Mucosa of descending colon (tissue), 3 donors: ENCODE results near the gene SNX19. TPM values are rescaled to one million over a fixed set of nuclear protein-coding genes. Genes with fewer than 3 reads are reported as not detected.
A peak's percentile ranks its signal among the peaks of the same experiment; 100 is the strongest.

ENCODE experiments used
- ATAC-seq: fragments of 200-7000 bp; cut with Tn5 transposase; one replicate; pipeline ENCODE4 v1.9.1; 2020; ENCODE audit warnings: mild to moderate bottlenecking, moderate library complexity
- DNase-seq, 3 donors: peaks; one replicate each; pipeline ENCODE4 v3.0.0-alpha.2; 2020
- H3K36me3 ChIP-seq: fragments of 200-600 bp; one replicate; pipeline ENCODE4 v1.8.0; 2021; ENCODE audit warnings: low read depth, mild to moderate bottlenecking
- H3K4me1 ChIP-seq: fragments of 200-600 bp; one replicate; pipeline ENCODE4 v1.8.0; 2021; ENCODE audit warnings: low read depth, mild to moderate bottlenecking
- H3K4me3 ChIP-seq: fragments of 200-600 bp; one replicate; pipeline ENCODE4 v1.8.0; 2021; ENCODE audit warnings: mild to moderate bottlenecking
- H3K9me3 ChIP-seq: fragments of 200-600 bp; one replicate; pipeline ENCODE4 v1.8.0; 2021; ENCODE audit warnings: mild to moderate bottlenecking
- intact Hi-C, 2 donors: fragments of 100-400 bp; cut with DNase I in 1 of 2; cut with micrococcal nuclease in 1 of 2; formaldehyde crosslinking; loops; one replicate each; pipeline versions ENCODE4 v1.11.0 to v1.11.1; 2022; cut with DNase I, micrococcal nuclease
- total RNA-seq, 3 donors: library from RNA; stranded (reverse); fragmentation: NEBNext Ultra II Directional in 2 of 3; extraction: Animal tissue kit (Norgen Biotek cat#: 25700) in 2 of 3; gene quantifications; one replicate each; pipeline versions ENCODE4 v1.2.1 to v1.2.4, GENCODE V29; 2021 to 2023
- TF ChIP-seq, protein P1 (sequence below): fragments of 200-600 bp; IDR thresholded peaks from one replicate; pipeline ENCODE4 v1.8.0; 2022; ENCODE audit warnings: antibody characterized with exemption, mild to moderate bottlenecking
- donor health status: DM: no; HTN: no; CAD: no; lungs with moderate emphysema.
- donor health status: DM: no; HTN: no; CAD: no.
- donor health status: DM: no; HTN: yes; CAD: no.

Gene SNX19
- total RNA-seq, 3 donors from 2014 or later, result 53.1 to 87.5 (median 76.7) TPM

DNA sequence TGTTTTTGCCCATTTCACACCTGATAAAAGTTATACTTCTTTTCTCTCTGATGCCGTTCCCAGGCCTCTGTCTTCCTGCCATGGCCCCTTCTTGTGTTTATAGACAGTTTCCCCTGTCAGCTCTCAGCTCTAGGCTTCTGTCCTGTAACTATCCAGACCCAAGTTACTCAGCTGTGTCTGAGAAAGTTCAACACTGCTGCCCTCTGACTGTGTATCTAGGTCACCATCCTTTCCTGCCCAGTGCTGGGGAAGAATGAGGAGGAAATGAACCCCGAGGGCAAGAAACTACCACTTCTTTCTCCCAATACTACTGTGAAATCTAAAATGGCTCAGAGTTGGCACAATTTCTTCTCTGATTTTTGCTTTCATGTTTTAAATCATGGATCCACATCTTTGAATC is 29.6 kb downstream of the SNX19 start:
- ATAC-seq (no peak), DNase-seq (no peak)
- TF ChIP-seq, protein P1, sequence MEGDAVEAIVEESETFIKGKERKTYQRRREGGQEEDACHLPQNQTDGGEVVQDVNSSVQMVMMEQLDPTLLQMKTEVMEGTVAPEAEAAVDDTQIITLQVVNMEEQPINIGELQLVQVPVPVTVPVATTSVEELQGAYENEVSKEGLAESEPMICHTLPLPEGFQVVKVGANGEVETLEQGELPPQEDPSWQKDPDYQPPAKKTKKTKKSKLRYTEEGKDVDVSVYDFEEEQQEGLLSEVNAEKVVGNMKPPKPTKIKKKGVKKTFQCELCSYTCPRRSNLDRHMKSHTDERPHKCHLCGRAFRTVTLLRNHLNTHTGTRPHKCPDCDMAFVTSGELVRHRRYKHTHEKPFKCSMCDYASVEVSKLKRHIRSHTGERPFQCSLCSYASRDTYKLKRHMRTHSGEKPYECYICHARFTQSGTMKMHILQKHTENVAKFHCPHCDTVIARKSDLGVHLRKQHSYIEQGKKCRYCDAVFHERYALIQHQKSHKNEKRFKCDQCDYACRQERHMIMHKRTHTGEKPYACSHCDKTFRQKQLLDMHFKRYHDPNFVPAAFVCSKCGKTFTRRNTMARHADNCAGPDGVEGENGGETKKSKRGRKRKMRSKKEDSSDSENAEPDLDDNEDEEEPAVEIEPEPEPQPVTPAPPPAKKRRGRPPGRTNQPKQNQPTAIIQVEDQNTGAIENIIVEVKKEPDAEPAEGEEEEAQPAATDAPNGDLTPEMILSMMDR, result no peak
- no peaks in the 10 kb centered on the region for H3K4me1 ChIP-seq
- H3K9me3 ChIP-seq, result no peaks in the 10 kb centered on the region
- H3K36me3 ChIP-seq, result no peaks in the 10 kb centered on the region
- intact Hi-C loops, result no loop called here
- H3K4me3 ChIP-seq, result no peak overlapping the region

DNA sequence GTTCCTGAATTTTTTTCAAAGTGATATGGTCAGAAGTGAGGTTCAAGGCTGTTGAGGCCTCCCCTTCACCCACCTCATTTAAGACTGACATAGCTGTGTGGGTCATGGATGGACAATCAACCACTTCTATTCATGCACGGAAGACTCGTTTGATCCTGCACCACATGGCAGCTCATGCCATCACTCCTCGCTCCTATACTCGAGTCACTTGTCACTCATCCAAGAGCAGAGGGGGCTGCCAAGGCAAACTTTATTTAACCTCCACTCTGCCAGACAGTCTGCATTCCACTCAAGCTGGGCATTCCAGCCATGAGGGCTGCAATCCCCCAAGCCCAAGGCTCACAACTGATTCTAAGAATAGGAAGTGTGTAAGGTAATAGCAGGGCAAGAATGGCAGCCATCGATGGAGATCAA is 34.1 kb downstream of the SNX19 start:
- TF ChIP-seq, protein P1, result no peak
- intact Hi-C loops, result no loop called here
- DNase-seq (no peak), ATAC-seq (no peak)
- Histone ChIP-seq H3K9me3 (no peaks in the 10 kb centered on the region), H3K4me3 (no peak overlapping the region), H3K4me1 (no peaks in the 10 kb centered on the region), H3K36me3 (no peaks in the 10 kb centered on the region)

DNA sequence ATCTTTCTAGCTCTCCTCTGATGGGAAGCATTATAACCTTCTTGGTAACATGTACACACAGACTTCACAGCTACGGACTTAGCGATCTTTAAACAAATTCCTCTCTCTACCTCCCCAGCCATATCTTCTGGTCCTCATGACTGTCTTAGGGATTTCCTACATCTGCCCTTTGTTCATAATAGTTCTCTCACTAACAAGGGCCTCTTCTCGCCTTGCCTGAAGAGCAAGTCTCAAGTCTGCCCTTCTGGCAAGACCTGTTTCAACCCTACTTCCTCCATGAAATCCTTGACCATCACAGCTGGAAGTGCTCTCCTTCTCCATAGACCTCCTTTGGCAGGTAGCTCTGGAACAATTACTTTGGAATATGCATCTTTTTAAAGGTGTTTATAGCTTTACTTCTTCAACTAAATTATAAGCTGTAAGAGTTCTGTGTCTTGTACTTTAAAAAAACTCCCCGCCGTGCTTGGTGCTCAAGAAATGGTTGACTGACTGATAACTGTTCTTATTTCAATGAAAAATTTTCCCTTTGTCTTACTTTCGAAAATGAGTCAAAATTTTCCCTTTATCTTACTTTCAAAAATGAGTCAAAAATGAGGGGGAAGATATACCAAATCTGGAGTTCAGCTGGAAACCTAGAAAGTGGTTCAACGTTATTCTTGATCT is 34.7 kb downstream of the SNX19 start:
- TF ChIP-seq, protein P1, result no peak
- no peak overlapping the region for H3K4me3 ChIP-seq
- no peaks in the 10 kb centered on the region for H3K4me1 ChIP-seq
- H3K9me3 ChIP-seq, result no peaks in the 10 kb centered on the region
- no peak for DNase-seq
- intact Hi-C loops, result no loop called here
- ATAC-seq, result no peak
- no peaks in the 10 kb centered on the region for H3K36me3 ChIP-seq

DNA sequence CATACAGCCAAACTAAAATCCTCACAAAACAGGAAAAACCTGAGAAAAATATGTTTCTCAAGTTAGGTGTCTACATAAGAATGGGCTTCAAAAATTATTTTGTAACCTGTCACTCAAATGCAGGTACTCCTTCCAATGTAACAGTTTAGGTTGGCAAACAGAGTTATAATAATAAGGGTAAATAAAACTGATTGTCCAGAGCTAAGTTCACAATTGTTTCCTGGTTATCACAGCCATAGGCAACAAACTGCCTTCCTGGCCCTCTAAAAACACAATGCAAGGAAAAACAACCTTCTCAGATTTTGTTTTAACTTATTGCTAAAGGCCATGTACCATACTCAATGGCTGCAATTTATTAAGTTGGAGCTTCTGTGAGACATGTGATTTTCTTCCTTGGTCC is 36.4 kb downstream of the SNX19 start:
- no peak for DNase-seq
- intact Hi-C loops, result no loop called here
- ATAC-seq, result no peak
- Histone ChIP-seq H3K4me3 (no peak overlapping the region), H3K4me1 (no peaks in the 10 kb centered on the region), H3K36me3 (no peaks in the 10 kb centered on the region), H3K9me3 (no peaks in the 10 kb centered on the region)
- TF ChIP-seq, protein P1, result no peak

DNA sequence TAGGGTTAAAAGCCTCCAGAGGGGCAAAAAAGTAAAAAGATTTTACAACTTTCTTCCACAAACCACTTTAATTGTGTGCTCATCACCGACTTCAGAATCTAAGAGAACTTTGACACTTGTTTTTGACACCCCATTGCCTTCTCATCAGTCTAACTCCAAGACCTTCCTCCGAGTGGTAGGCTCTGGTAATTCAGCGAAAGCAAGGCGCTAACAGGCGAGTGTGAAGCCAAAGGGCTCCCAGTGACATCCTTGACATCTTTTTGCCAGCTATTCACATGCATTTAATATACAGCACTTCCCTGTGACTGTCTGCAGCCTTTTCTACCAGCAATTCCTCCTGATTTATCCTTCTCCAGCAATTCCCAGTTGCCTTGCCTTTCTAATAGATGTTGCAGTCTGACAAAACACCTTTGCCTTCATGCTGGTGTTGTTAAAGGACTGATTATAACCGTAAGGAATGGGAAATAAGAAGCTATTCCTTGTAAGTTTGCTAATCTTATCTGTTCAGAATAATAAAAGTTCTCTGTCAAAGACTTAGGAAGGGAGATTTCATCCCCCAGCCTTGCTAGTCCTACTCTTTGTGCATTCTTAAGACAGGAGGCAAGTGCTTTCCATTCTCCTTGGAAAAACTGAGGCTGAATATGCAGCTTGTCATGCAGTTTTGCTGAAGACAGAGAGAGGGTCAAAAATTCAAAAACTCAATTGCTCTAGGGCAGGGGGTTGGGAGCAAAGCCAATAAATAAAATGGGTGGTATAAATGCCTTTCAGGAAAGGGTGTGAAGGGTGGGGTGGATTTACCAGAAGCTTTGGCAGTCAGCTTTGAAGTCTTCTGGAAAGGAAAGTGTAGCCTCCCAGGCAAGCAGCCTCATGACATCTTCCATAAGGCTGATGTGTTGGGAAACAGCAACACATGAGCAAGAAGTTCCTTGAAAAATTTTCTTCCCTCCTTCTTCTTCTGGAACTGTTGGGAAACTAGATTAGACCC is 39.1 kb downstream of the SNX19 start:
- no peak overlapping the region for H3K4me3 ChIP-seq
- peak; percentile 29 for ATAC-seq
- no peak for DNase-seq

More for the DNA sequence above, 39.1 kb downstream of the SNX19 start:
- Histone ChIP-seq H3K9me3 (no peaks in the 10 kb centered on the region), H3K36me3 (no peaks in the 10 kb centered on the region), H3K4me1 (no peaks in the 10 kb centered on the region)
- intact Hi-C loops, result no loop called here
- TF ChIP-seq, protein P1, result no peak
